Measurements from ENCODE around the gene SMCO4.

SMCO4 gene

GRCh38 chr11:93526346-93526633 lies 16.9 kb downstream of the SMCO4 start:
- H3K27ac ChIP-seq (ENCODE audit: low read depth, low read length), result no peak overlapping the region
- no peak overlapping the region for H3K18ac ChIP-seq (ENCODE audit: low read length)
- no peak overlapping the region for H3K4ac ChIP-seq (ENCODE audit: low read depth, low read length)
- no peak overlapping the region for H3K23ac ChIP-seq (ENCODE audit: low read length)
- H3K9me3 ChIP-seq (ENCODE audit: insufficient read depth, low read depth, low read length), result no peaks in the 10 kb centered on the region
- no peak overlapping the region for H4K8ac ChIP-seq (ENCODE audit: low read depth, low read length)
- H4K91ac ChIP-seq (ENCODE audit: low read depth, low read length), result no peak overlapping the region
- H2AFZ ChIP-seq (ENCODE audit: insufficient read depth, low read length, poor library complexity), result no peak overlapping the region
- H3K79me1 ChIP-seq (ENCODE audit: low read length), result no peaks in the 10 kb centered on the region
- H2BK120ac ChIP-seq (ENCODE audit: insufficient read depth, low read length, poor library complexity), result no peak overlapping the region
- H2AK5ac ChIP-seq (ENCODE audit: low read length), result no peak overlapping the region
- no peak overlapping the region for H3K9ac ChIP-seq (ENCODE audit: low read length)
- H3K4me3 ChIP-seq (ENCODE audit: low read depth, low read length), result no peak overlapping the region
- DNase-seq, result no peak
- no peaks in the 10 kb centered on the region for H3K27me3 ChIP-seq (ENCODE audit: insufficient read depth, low read length)
- no peak overlapping the region for H2BK5ac ChIP-seq (ENCODE audit: low read depth, low read length, poor library complexity)
- no peak overlapping the region for H3K4me2 ChIP-seq (ENCODE audit: low read length)
- H3K14ac ChIP-seq (ENCODE audit: low read length), result no peak overlapping the region
- H2BK12ac ChIP-seq (ENCODE audit: low read length), result no peak overlapping the region
- peaks cover 3 to 8% of the 10 kb centered on the region in 2 experiments for H3K4me1 ChIP-seq (ENCODE audit: control insufficient read depth in 1 of 2, insufficient read depth in 2 of 2, low read length in 2 of 2)
- WGBS (ENCODE audit: extremely low coverage, insufficient coverage, insufficient read length), result no CpG with 5 or more reads among the region's 3 CpGs
- H3K36me3 ChIP-seq (ENCODE audit: control insufficient read depth in 1 of 2, insufficient read depth in 2 of 2, low read length in 2 of 2), result peaks cover 2 to 3% of the 10 kb centered on the region in 2 experiments
- H3K79me2 ChIP-seq (ENCODE audit: control insufficient read depth, insufficient read depth, low read length, poor library complexity), result no peaks in the 10 kb centered on the region
- H4K12ac ChIP-seq (ENCODE audit: low read depth, low read length), result no peak overlapping the region

GRCh38 chr11:93525601-93526345 lies 17.4 kb downstream of the SMCO4 start:
- no peak overlapping the region for H2BK12ac ChIP-seq (ENCODE audit: low read length)
- H4K12ac ChIP-seq (ENCODE audit: low read depth, low read length), result no peak overlapping the region
- peaks cover 2 to 3% of the 10 kb centered on the region in 2 experiments for H3K36me3 ChIP-seq (ENCODE audit: control insufficient read depth in 1 of 2, insufficient read depth in 2 of 2, low read length in 2 of 2)
- no peak overlapping the region for H3K23ac ChIP-seq (ENCODE audit: low read length)
- H3K9me3 ChIP-seq (ENCODE audit: insufficient read depth, low read depth, low read length), result no peaks in the 10 kb centered on the region
- no peak overlapping the region for H4K91ac ChIP-seq (ENCODE audit: low read depth, low read length)
- no peak for DNase-seq
- H3K4me2 ChIP-seq (ENCODE audit: low read length), result no peak overlapping the region
- no CpG with 5 or more reads among the region's 7 CpGs for WGBS (ENCODE audit: extremely low coverage, insufficient coverage, insufficient read length)
- H3K4ac ChIP-seq (ENCODE audit: low read depth, low read length), result no peak overlapping the region
- no peak overlapping the region for H3K4me3 ChIP-seq (ENCODE audit: low read depth, low read length)
- no peak overlapping the region for H3K14ac ChIP-seq (ENCODE audit: low read length)
- H2BK120ac ChIP-seq (ENCODE audit: insufficient read depth, low read length, poor library complexity), result no peak overlapping the region
- no peaks in the 10 kb centered on the region for H3K79me2 ChIP-seq (ENCODE audit: control insufficient read depth, insufficient read depth, low read length, poor library complexity)
- H3K79me1 ChIP-seq (ENCODE audit: low read length), result no peaks in the 10 kb centered on the region
- no peak overlapping the region for H3K27ac ChIP-seq (ENCODE audit: low read depth, low read length)
- no peak overlapping the region for H2AFZ ChIP-seq (ENCODE audit: insufficient read depth, low read length, poor library complexity)
- H3K27me3 ChIP-seq (ENCODE audit: insufficient read depth, low read length), result no peaks in the 10 kb centered on the region
- no peak overlapping the region for H2BK5ac ChIP-seq (ENCODE audit: low read depth, low read length, poor library complexity)
- H3K18ac ChIP-seq (ENCODE audit: low read length), result no peak overlapping the region
- H3K9ac ChIP-seq (ENCODE audit: low read length), result no peak overlapping the region
- no peak overlapping the region for H2AK5ac ChIP-seq (ENCODE audit: low read length)
- no peak overlapping the region for H4K8ac ChIP-seq (ENCODE audit: low read depth, low read length)
- H3K4me1 ChIP-seq (ENCODE audit: control insufficient read depth in 1 of 2, insufficient read depth in 2 of 2, low read length in 2 of 2), result peaks cover 3 to 8% of the 10 kb centered on the region in 2 experiments

- no peak overlapping the region for H4K91ac ChIP-seq (ENCODE audit: low read depth, low read length)
- H3K4me1 ChIP-seq (ENCODE audit: control insufficient read depth in 1 of 2, insufficient read depth in 2 of 2, low read length in 2 of 2), result peaks cover 3 to 7% of the 10 kb centered on the region in 2 experiments
- no peak overlapping the region for H2BK5ac ChIP-seq (ENCODE audit: low read depth, low read length, poor library complexity)
- no peak for DNase-seq
- no peak overlapping the region for H2BK12ac ChIP-seq (ENCODE audit: low read length)
- H3K4ac ChIP-seq (ENCODE audit: low read depth, low read length), result no peak overlapping the region
- H3K79me1 ChIP-seq (ENCODE audit: low read length), result no peaks in the 10 kb centered on the region
- no peak overlapping the region for H2AK5ac ChIP-seq (ENCODE audit: low read length)
- no CpG with 5 or more reads among the region's 2 CpGs for WGBS (ENCODE audit: extremely low coverage, insufficient coverage, insufficient read length)
- H3K4me3 ChIP-seq (ENCODE audit: low read depth, low read length), result no peak overlapping the region
- no peak overlapping the region for H3K27ac ChIP-seq (ENCODE audit: low read depth, low read length)
- H3K27me3 ChIP-seq (ENCODE audit: insufficient read depth, low read length), result no peaks in the 10 kb centered on the region
- no peak overlapping the region for H4K8ac ChIP-seq (ENCODE audit: low read depth, low read length)
- peaks cover 2 to 3% of the 10 kb centered on the region in 2 experiments for H3K36me3 ChIP-seq (ENCODE audit: control insufficient read depth in 1 of 2, insufficient read depth in 2 of 2, low read length in 2 of 2)
- H3K9ac ChIP-seq (ENCODE audit: low read length), result no peak overlapping the region
- H2BK120ac ChIP-seq (ENCODE audit: insufficient read depth, low read length, poor library complexity), result no peak overlapping the region
- no peak overlapping the region for H3K18ac ChIP-seq (ENCODE audit: low read length)
- H3K4me2 ChIP-seq (ENCODE audit: low read length), result no peak overlapping the region
- H3K9me3 ChIP-seq (ENCODE audit: insufficient read depth, low read depth, low read length), result no peaks in the 10 kb centered on the region
- H3K23ac ChIP-seq (ENCODE audit: low read length), result peak overlapping the region; percentile 15
- no peak overlapping the region for H3K14ac ChIP-seq (ENCODE audit: low read length)
- H3K79me2 ChIP-seq (ENCODE audit: control insufficient read depth, insufficient read depth, low read length, poor library complexity), result no peaks in the 10 kb centered on the region
- H2AFZ ChIP-seq (ENCODE audit: insufficient read depth, low read length, poor library complexity), result no peak overlapping the region
- no peak overlapping the region for H4K12ac ChIP-seq (ENCODE audit: low read depth, low read length)
Observed at GRCh38 chr11:93524858-93525257, 18.3 kb downstream of the SMCO4 start.

- Histone ChIP-seq H3K36me3 (ENCODE audit: control insufficient read depth in 1 of 2, insufficient read depth in 2 of 2, low read length in 2 of 2) (peaks cover 2 to 3% of the 10 kb centered on the region in 2 experiments), H3K4me1 (ENCODE audit: control insufficient read depth in 1 of 2, insufficient read depth in 2 of 2, low read length in 2 of 2) (peaks cover under 1 to 4% of the 10 kb centered on the region in 2 experiments), H4K91ac (ENCODE audit: low read depth, low read length) (no peak overlapping the region), H4K8ac (ENCODE audit: low read depth, low read length) (no peak overlapping the region), H3K79me1 (ENCODE audit: low read length) (no peaks in the 10 kb centered on the region), H2AFZ (ENCODE audit: insufficient read depth, low read length, poor library complexity) (no peak overlapping the region), H3K27me3 (ENCODE audit: insufficient read depth, low read length) (no peaks in the 10 kb centered on the region), H2AK5ac (ENCODE audit: low read length) (no peak overlapping the region), H2BK5ac (ENCODE audit: low read depth, low read length, poor library complexity) (no peak overlapping the region), H3K4ac (ENCODE audit: low read depth, low read length) (no peak overlapping the region), H4K12ac (ENCODE audit: low read depth, low read length) (no peak overlapping the region), H3K27ac (ENCODE audit: low read depth, low read length) (no peak overlapping the region), H2BK12ac (ENCODE audit: low read length) (no peak overlapping the region), H3K14ac (ENCODE audit: low read length) (no peak overlapping the region), H3K4me3 (ENCODE audit: low read depth, low read length) (no peak overlapping the region), H3K23ac (ENCODE audit: low read length) (no peak overlapping the region), H3K9ac (ENCODE audit: low read length) (no peak overlapping the region), H2BK120ac (ENCODE audit: insufficient read depth, low read length, poor library complexity) (no peak overlapping the region), H3K18ac (ENCODE audit: low read length) (no peak overlapping the region), H3K79me2 (ENCODE audit: control insufficient read depth, insufficient read depth, low read length, poor library complexity) (no peaks in the 10 kb centered on the region), H3K9me3 (ENCODE audit: insufficient read depth, low read depth, low read length) (no peaks in the 10 kb centered on the region), H3K4me2 (ENCODE audit: low read length) (no peak overlapping the region)
- WGBS (ENCODE audit: extremely low coverage, insufficient coverage, insufficient read length), result no CpG with 5 or more reads among the region's 6 CpGs
- DNase-seq, result no peak
Observed at GRCh38 chr11:93524173-93524536, 19.0 kb downstream of the SMCO4 start.

Data from trophoblast cell (in vitro differentiated cells and primary cell).